Naive thymus-derived CD8-positive, alpha-beta T cell (primary cell): Measurements from ENCODE around the gene SPIB. TPM values are rescaled to one million over a fixed set of nuclear protein-coding genes. Genes with fewer than 3 reads are reported as not detected.

ENCODE experiments used
- ATAC-seq, 2 donors: fragments of 150-1000 bp; cut with Tn5 transposase in 1 of 2; sonication (Bioruptor Pico), chemical (Tn5 transposase) in 1 of 2; 1 replicate in 1 of 2; 2 replicates in 1 of 2; pipeline ENCODE4 v1.10.0; 2021; ENCODE audit warnings: mild to moderate bottlenecking in 2 of 2, moderate library complexity in 2 of 2
- POLR2A ChIA-PET: fragments of 350-600 bp; sonication (Branson Sonifier 250); formaldehyde crosslinking; loops from one replicate; lab custom pipeline; 2021; ENCODE audit warnings: antibody characterized with exemption; lab: Charles Lee
- DNase-seq, 10 donors: peaks; one replicate each; pipeline versions ENCODE4 v3.0.0 to v3.0.0-alpha.2; 2020 to 2022
- H3K27ac Mint-ChIP-seq, 10 donors: one replicate each; pipeline ENCODE4 v1.8.0; 2020 to 2022; ENCODE audit warnings: mild to moderate bottlenecking in 10 of 10, mixed read lengths in 10 of 10, moderate library complexity in 4 of 10, inconsistent platforms in 1 of 10
- H3K27me3 Mint-ChIP-seq, 5 donors: one replicate each; pipeline ENCODE4 v1.8.0; 2021 to 2022; ENCODE audit warnings: mixed read lengths in 5 of 5
- H3K36me3 Mint-ChIP-seq, 3 donors: one replicate each; pipeline ENCODE4 v1.8.0; 2020 to 2022; ENCODE audit warnings: mixed read lengths in 3 of 3, mild to moderate bottlenecking in 2 of 3, inconsistent platforms in 1 of 3
- H3K4me1 Mint-ChIP-seq, 4 donors: one replicate each; pipeline ENCODE4 v1.8.0; 2021 to 2022; ENCODE audit warnings: mixed read lengths in 4 of 4
- H3K4me3 Mint-ChIP-seq, 10 donors: one replicate each; pipeline ENCODE4 v1.8.0; 2020 to 2022; ENCODE audit warnings: mild to moderate bottlenecking in 10 of 10, mixed read lengths in 10 of 10, moderate library complexity in 6 of 10, inconsistent platforms in 1 of 10
- H3K9me3 Mint-ChIP-seq, 9 donors: one replicate each; pipeline ENCODE4 v1.8.0; 2020 to 2022; ENCODE audit warnings: mixed read lengths in 9 of 9, mild to moderate bottlenecking in 3 of 9, inconsistent platforms in 1 of 9, moderate library complexity in 1 of 9
- polyA plus RNA-seq, 3 donors: library from polyadenylated mRNA; unstranded; fragments of 300-500 nt; fragmentation: Illumina TruSeq; gene quantifications; one replicate each; pipeline ENCODE4 v1.2.3, GENCODE V29; 2021
- total RNA-seq, 8 experiments: library from RNA in 2 of 8; stranded (reverse) in 2 of 8; gene quantifications; one replicate each; pipeline ENCODE4 v1.2.3 and lab custom pipeline; 2021 to 2026

Gene SPIB
- total and polyA plus RNA-seq, 5 experiments from 2014 or later = 0.10 to 5.6 (median 2.4) TPM; not detected in 1

GRCh38 chr19:50413531-50413930 is 5.2 kb upstream of the SPIB start:
- H3K9me3 Mint-ChIP-seq = no peaks in the 10 kb centered on the region
- H3K36me3 Mint-ChIP-seq = peaks cover 0 to 3% (median 0%) of the 10 kb centered on the region in 3 donors
- H3K27me3 Mint-ChIP-seq = peaks cover 0 to under 1% (median 0%) of the 10 kb centered on the region in 5 donors
- POLR2A ChIA-PET = interaction anchor here (0.8 kb wide), 1 partner anchor 1337 kb away, joined by 3 read pairs; no protein-coding TSS in a partner anchor
- no peak overlapping the region for H3K27ac Mint-ChIP-seq
- ATAC-seq (no peak), DNase-seq (no peak)
- no peak overlapping the region for H3K4me3 Mint-ChIP-seq
- H3K4me1 Mint-ChIP-seq = peaks cover 0 to 8% (median 3%) of the 10 kb centered on the region in 4 donors

GRCh38 chr19:50414864-50415660 is 3.7 kb upstream of the SPIB start:
- peaks cover 0 to 4% (median 0%) of the 10 kb centered on the region in 3 donors for H3K36me3 Mint-ChIP-seq
- H3K9me3 Mint-ChIP-seq = no peaks in the 10 kb centered on the region
- peak overlapping the region in 2 of 10 donors; percentile 19 to 74 for H3K27ac Mint-ChIP-seq
- peaks cover 5 to 17% (median 14%) of the 10 kb centered on the region in 4 donors for H3K4me1 Mint-ChIP-seq
- H3K27me3 Mint-ChIP-seq = peaks cover 8 to 16% (median 10%) of the 10 kb centered on the region in 5 donors
- POLR2A ChIA-PET = interaction anchor here (1.2 kb wide), 1 partner anchor 58 kb away, joined by 5 read pairs; no protein-coding TSS in a partner anchor
- ATAC-seq = peak; percentile 88 to 93
- peak overlapping the region in 1 of 10 donors; percentile 24 for H3K4me3 Mint-ChIP-seq
- peak; percentile 56 to 81 (median 68) for DNase-seq

DNA sequence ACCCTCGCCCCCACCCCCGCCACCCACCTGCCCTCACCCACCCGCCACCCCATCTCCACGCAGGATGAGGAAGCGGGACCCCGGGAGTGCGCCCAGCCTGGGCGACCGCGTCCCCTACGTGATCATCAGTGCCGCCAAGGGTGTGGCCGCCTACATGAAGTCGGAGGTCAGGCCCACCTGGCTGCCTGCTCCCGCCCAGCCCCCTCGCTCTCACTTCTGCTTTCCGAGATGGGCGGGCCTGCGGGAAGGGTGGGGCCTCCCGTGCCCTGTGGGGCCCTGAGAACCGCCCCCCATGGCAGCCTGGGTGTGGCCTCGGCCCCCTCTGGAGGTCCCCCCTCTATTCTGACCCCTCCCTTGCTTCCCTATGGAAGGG is 3.1 kb upstream of the SPIB start:
- H3K36me3 Mint-ChIP-seq = peaks cover 0 to 4% (median 0%) of the 10 kb centered on the region in 3 donors
- H3K4me1 Mint-ChIP-seq = peaks cover 6 to 21% (median 17%) of the 10 kb centered on the region in 4 donors
- H3K27ac Mint-ChIP-seq = no peak overlapping the region
- DNase-seq = peak in 2 of 10 donors; percentile 63 to 73
- H3K4me3 Mint-ChIP-seq = no peak overlapping the region
- POLR2A ChIA-PET = interaction anchor here (1.2 kb wide), 1 partner anchor 58 kb away, joined by 5 read pairs; no protein-coding TSS in a partner anchor
- no peaks in the 10 kb centered on the region for H3K9me3 Mint-ChIP-seq
- H3K27me3 Mint-ChIP-seq = peaks cover 11 to 22% (median 15%) of the 10 kb centered on the region in 5 donors
- peak in 1 of 2 donors; percentile 23 for ATAC-seq

GRCh38 chr19:50416034-50416977 is 2.4 kb upstream of the SPIB start:
- Mint-ChIP-seq H3K27me3 (peaks cover 14 to 28% (median 18%) of the 10 kb centered on the region in 5 donors), H3K36me3 (peaks cover 0 to 4% (median 0%) of the 10 kb centered on the region in 3 donors), H3K4me1 (peaks cover 6 to 25% (median 17%) of the 10 kb centered on the region in 4 donors), H3K9me3 (peaks cover 0 to 3% (median 0%) of the 10 kb centered on the region in 9 donors), H3K27ac (no peak overlapping the region), H3K4me3 (no peak overlapping the region)
- ATAC-seq (no peak), DNase-seq (no peak)
- POLR2A ChIA-PET = interaction anchor here (1.2 kb wide), 1 partner anchor 59 kb away, joined by 5 read pairs; no protein-coding TSS in a partner anchor

GRCh38 chr19:50417111-50418081 is 1.3 kb upstream of the SPIB start:
- Mint-ChIP-seq H3K36me3 (peaks cover 0 to 4% (median 0%) of the 10 kb centered on the region in 3 donors), H3K9me3 (peaks cover 0 to 3% (median 0%) of the 10 kb centered on the region in 9 donors), H3K4me1 (peaks cover 6 to 28% (median 17%) of the 10 kb centered on the region in 4 donors), H3K4me3 (no peak overlapping the region), H3K27ac (no peak overlapping the region), H3K27me3 (peaks cover 17 to 36% (median 23%) of the 10 kb centered on the region in 5 donors)
- POLR2A ChIA-PET = interaction anchor here (0.6 kb wide), 1 partner anchor 53 kb away, joined by 3 read pairs; no protein-coding TSS in a partner anchor
- DNase-seq (no peak), ATAC-seq (no peak)

DNA sequence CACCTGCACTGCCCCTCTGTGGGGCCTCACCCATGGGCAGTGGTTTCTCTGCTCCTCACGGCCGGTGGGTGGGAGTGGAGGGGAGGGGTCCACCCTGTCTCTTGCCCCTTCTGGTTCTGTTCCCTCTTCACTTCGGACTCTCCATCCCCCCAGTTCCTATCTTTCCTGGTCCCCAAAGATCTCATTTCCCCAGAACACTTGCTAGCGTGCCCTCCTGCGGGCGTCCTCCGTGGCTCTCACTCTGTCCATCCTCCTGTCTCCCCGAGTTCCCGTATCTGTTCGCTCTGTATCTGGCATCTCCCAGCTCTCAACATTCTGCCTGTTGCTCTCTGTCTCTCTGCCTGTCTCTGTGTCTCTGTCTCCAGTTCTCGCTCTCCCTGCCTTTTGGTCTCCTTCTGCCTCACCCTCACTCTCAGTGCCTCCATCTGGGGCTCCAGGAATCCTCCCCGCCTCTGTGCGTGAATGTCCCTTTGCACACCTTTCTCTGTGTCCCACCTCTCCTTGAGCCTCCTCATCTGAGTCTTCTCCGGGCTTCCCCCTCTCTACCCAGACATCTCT is 363 bp downstream of the SPIB start:
- Mint-ChIP-seq H3K36me3 (peaks cover 0 to 4% (median 0%) of the 10 kb centered on the region in 3 donors), H3K27me3 (peaks cover 17 to 51% (median 23%) of the 10 kb centered on the region in 5 donors), H3K4me3 (peak overlapping the region in 3 of 10 donors; percentile 33 to 89 (median 56)), H3K9me3 (peaks cover 0 to 3% (median 0%) of the 10 kb centered on the region in 9 donors), H3K4me1 (peaks cover 6 to 32% (median 17%) of the 10 kb centered on the region in 4 donors), H3K27ac (peak overlapping the region in 6 of 10 donors; percentile 13 to 75 (median 44))
- ATAC-seq = no peak
- DNase-seq = no peak
- POLR2A ChIA-PET = no interaction called here

DNA sequence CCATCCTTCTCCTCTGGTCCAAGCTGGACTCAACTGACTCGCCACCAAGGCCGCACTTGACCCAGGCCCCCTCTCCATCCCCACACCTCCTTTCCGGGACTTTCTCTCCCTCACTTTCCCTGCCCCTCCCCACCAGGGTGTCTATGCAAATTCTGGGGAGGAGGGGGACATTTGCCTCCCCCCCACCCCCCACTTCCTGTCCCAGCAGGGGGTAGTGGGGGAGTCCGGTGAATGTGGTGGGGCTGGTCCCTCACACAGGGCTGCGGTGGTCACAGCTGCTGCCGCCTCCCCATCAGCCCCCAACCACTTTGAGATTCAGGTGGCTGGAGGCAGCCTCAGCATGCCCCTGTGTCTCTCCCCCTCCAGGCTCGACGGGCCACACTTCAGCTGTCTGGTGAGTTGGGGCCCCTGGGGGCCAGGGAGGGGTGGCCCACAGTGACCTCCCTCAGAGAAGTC is 870 bp downstream of the SPIB start:
- DNase-seq = no peak
- H3K36me3 Mint-ChIP-seq = peaks cover 0 to 4% (median 0%) of the 10 kb centered on the region in 3 donors
- H3K9me3 Mint-ChIP-seq = peaks cover 0 to 3% (median 0%) of the 10 kb centered on the region in 9 donors

GRCh38 chr19:50420127-50420526 is 1.4 kb downstream of the SPIB start:
- DNase-seq = no peak
- peak overlapping the region in 2 of 10 donors; percentile 56 to 89 for H3K4me3 Mint-ChIP-seq
- POLR2A ChIA-PET = no interaction called here
- H3K36me3 Mint-ChIP-seq = peaks cover 0 to 4% (median 0%) of the 10 kb centered on the region in 3 donors
- peak overlapping the region in 1 of 10 donors; percentile 17 for H3K27ac Mint-ChIP-seq
- H3K9me3 Mint-ChIP-seq = peaks cover 0 to 3% (median 0%) of the 10 kb centered on the region in 9 donors
- ATAC-seq = no peak
- H3K4me1 Mint-ChIP-seq = peaks cover 6 to 29% (median 15%) of the 10 kb centered on the region in 4 donors
- peaks cover 17 to 52% (median 23%) of the 10 kb centered on the region in 5 donors for H3K27me3 Mint-ChIP-seq

More for the DNA sequence above, 870 bp downstream of the SPIB start:
- Mint-ChIP-seq H3K27me3 (peaks cover 17 to 52% (median 23%) of the 10 kb centered on the region in 5 donors), H3K4me1 (peaks cover 6 to 32% (median 16%) of the 10 kb centered on the region in 4 donors), H3K27ac (peak overlapping the region in 4 of 10 donors; percentile 13 to 58 (median 23)), H3K4me3 (peak overlapping the region in 3 of 10 donors; percentile 16 to 89 (median 56))
- no peak for ATAC-seq
- POLR2A ChIA-PET = no interaction called here

DNA sequence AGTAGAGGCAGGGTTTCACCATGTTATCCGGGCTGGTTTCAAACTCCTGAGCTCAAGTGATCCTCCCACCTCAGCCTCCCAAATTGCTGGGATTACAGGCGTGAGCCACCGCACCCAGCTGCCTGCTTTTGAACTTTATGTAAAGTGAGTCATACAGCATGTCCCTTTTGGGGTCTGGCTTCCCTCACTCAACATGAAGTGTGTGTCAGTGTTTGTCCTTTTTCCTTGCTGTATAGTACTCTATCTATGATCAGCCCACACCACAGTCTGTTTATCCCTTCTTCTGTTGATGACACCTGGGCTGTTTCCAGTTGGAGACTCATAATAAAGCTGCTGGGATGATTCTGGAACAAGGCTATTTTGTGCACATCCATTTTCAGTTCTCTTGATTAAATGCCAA is 2.1 kb downstream of the SPIB start:
- POLR2A ChIA-PET = no interaction called here
- no peak overlapping the region for H3K27ac Mint-ChIP-seq

GRCh38 chr19:50422397-50423278 is 3.9 kb downstream of the SPIB start:
- Mint-ChIP-seq H3K9me3 (peaks cover 0 to 3% (median 0%) of the 10 kb centered on the region in 9 donors), H3K27ac (no peak overlapping the region)

More for the DNA sequence above, 2.1 kb downstream of the SPIB start:
- Mint-ChIP-seq H3K4me3 (peak overlapping the region in 1 of 10 donors; percentile 89), H3K9me3 (peaks cover 0 to 3% (median 0%) of the 10 kb centered on the region in 9 donors), H3K36me3 (peaks cover 0 to 4% (median 0%) of the 10 kb centered on the region in 3 donors), H3K4me1 (peaks cover 6 to 27% (median 15%) of the 10 kb centered on the region in 4 donors), H3K27me3 (peaks cover 17 to 52% (median 23%) of the 10 kb centered on the region in 5 donors)
- DNase-seq (no peak), ATAC-seq (no peak)

More at GRCh38 chr19:50422397-50423278, 3.9 kb downstream of the SPIB start:
- DNase-seq (no peak), ATAC-seq (no peak)
- Mint-ChIP-seq H3K4me1 (peaks cover 6 to 24% (median 14%) of the 10 kb centered on the region in 4 donors), H3K4me3 (peak overlapping the region in 1 of 10 donors; percentile 32), H3K27me3 (peaks cover 17 to 52% (median 23%) of the 10 kb centered on the region in 5 donors), H3K36me3 (peaks cover 0 to 4% (median 0%) of the 10 kb centered on the region in 3 donors)
- POLR2A ChIA-PET = no interaction called here
